ENCODE results near the gene ERBB2.

The ERBB2 gene

GRCh38 chr17:39739885-39740356 is 40.1 kb downstream of the ERBB2 start:
- DNase-seq, result no peak
- no peak overlapping the region for H3K4me3 ChIP-seq (ENCODE audit: low read depth, low read length)

GRCh38 chr17:39740357-39741111 is 40.7 kb downstream of the ERBB2 start:
- no peak overlapping the region for H3K4me3 ChIP-seq (ENCODE audit: low read depth, low read length)
- peaks cover 86% of the 10 kb centered on the region for H3K27me3 ChIP-seq
- no peak for DNase-seq
- no peak for TF ChIP-seq CTCF (IDR thresholded peaks at IDR 0.05; ENCODE audit: low read depth, low read length)
- no peaks in the 10 kb centered on the region for H3K4me1 ChIP-seq
- no peaks in the 10 kb centered on the region for H3K36me3 ChIP-seq
- H3K9me3 ChIP-seq, result no peaks in the 10 kb centered on the region

More at GRCh38 chr17:39739885-39740356, 40.1 kb downstream of the ERBB2 start:
- Histone ChIP-seq H3K27me3 (peaks cover 85% of the 10 kb centered on the region), H3K4me1 (no peaks in the 10 kb centered on the region), H3K36me3 (no peaks in the 10 kb centered on the region), H3K9me3 (no peaks in the 10 kb centered on the region)
- TF ChIP-seq CTCF (IDR thresholded peaks at IDR 0.05; ENCODE audit: low read depth, low read length), result no peak

- peaks cover 74% of the 10 kb centered on the region for H3K27me3 ChIP-seq
- H3K4me1 ChIP-seq, result no peaks in the 10 kb centered on the region
- no peaks in the 10 kb centered on the region for H3K9me3 ChIP-seq
- no peak for DNase-seq
- TF ChIP-seq CTCF (IDR thresholded peaks at IDR 0.05; ENCODE audit: low read depth, low read length), result no peak
- H3K36me3 ChIP-seq, result no peaks in the 10 kb centered on the region
- no peak overlapping the region for H3K4me3 ChIP-seq (ENCODE audit: low read depth, low read length)
These were observed 42.4 kb downstream of the ERBB2 start for GRCh38 chr17:39742126-39742855.

DNA sequence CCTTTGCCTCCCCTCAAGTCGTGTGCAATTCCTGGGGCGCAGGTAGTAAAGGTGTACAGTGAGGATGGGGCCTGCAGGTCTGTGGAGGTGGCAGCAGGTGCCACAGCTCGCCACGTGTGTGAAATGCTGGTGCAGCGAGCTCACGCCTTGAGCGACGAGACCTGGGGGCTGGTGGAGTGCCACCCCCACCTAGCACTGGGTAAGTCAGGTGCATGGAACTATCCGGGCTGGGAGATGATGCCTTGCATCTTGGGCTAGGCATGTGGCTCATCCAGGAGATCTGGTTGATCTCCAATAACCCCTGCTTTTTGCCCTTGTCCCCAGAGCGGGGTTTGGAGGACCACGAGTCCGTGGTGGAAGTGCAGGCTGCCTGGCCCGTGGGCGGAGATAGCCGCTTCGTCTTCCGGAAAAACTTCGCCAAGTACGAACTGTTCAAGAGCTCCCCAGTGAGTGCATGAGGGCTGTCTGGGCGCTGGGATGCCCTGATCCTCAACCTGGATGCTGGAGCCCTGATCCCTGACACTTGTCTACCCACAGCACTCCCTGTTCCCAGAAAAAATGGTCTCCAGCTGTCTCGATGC is 43.1 kb downstream of the ERBB2 start:
- H3K4me1 ChIP-seq, result no peaks in the 10 kb centered on the region
- H3K4me3 ChIP-seq (ENCODE audit: low read depth, low read length), result no peak overlapping the region
- H3K9me3 ChIP-seq, result no peaks in the 10 kb centered on the region
- DNase-seq, result no peak
- no peak for TF ChIP-seq CTCF (IDR thresholded peaks at IDR 0.05; ENCODE audit: low read depth, low read length)
- H3K36me3 ChIP-seq, result no peaks in the 10 kb centered on the region
- peaks cover 68% of the 10 kb centered on the region for H3K27me3 ChIP-seq

DNA sequence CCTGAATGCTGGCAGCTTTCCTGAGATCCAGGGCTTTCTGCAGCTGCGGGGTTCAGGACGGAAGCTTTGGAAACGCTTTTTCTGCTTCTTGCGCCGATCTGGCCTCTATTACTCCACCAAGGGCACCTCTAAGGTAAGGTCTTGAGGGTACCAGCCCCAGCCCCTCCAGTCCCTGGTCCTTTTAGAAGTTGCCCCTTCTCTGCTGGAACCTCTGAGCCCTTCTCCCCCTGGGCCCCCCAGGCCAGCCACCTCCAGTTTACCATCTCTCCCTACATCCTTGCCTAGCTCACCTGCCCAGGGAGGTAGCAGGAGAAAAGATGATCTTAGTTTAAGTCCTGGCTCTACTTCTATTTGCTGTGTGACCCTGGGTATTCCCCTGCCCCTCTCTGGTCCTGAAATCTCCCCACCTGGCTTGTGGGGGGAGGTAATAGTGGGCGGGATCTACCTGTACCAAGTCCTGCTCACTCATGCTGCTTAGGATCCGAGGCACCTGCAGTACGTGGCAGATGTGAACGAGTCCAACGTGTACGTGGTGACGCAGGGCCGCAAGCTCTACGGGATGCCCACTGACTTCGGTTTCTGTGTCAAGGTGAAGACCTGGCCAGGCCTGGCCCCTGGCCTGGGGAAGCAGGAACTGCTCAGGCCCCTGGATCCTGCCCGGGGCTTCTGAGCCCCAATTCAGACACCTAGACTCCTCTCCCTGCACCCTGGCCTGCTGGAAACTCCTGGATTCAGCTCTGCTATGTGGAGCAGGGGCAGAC is 44.4 kb downstream of the ERBB2 start:
- no peak for TF ChIP-seq CTCF (IDR thresholded peaks at IDR 0.05; ENCODE audit: low read depth, low read length)
- DNase-seq, result no peak
- no peaks in the 10 kb centered on the region for H3K9me3 ChIP-seq
- H3K27me3 ChIP-seq, result peaks cover 58% of the 10 kb centered on the region
- H3K36me3 ChIP-seq, result no peaks in the 10 kb centered on the region
- no peaks in the 10 kb centered on the region for H3K4me1 ChIP-seq
- H3K4me3 ChIP-seq (ENCODE audit: low read depth, low read length), result no peak overlapping the region
